Activated CD4-positive, alpha-beta T cell treated with anti-CD3 and anti-CD28 coated beads, Interleukin-2, Interleukin-4, amounts not matched to agents 100 ng/mL and 50 ng/mL, durations not matched to agents 16 hours and 8 hours (primary cell): ENCODE data around the gene CAMTA1.

Experiments used
- DNase-seq: peaks from one replicate; pipeline ENCODE4 v3.0.0-alpha.2; 2020; ENCODE audit warnings: low spot score

The CAMTA1 gene

GRCh38 chr1:7455796-7456721 is 670.8 kb downstream of the CAMTA1 start:
- no peak for DNase-seq

GRCh38 chr1:7456722-7457082 is 671.4 kb downstream of the CAMTA1 start:
- no peak for DNase-seq

- DNase-seq: no peak
Measured at GRCh38 chr1:7457811-7458210, 672.6 kb downstream of the CAMTA1 start.

- no peak for DNase-seq
Measured at GRCh38 chr1:7458946-7459345, 673.7 kb downstream of the CAMTA1 start.

- no peak for DNase-seq
Measured at GRCh38 chr1:7459914-7460313, 674.7 kb downstream of the CAMTA1 start.

GRCh38 chr1:7460807-7461206 is 675.6 kb downstream of the CAMTA1 start:
- DNase-seq: no peak

GRCh38 chr1:7462617-7463016 is 677.4 kb downstream of the CAMTA1 start:
- DNase-seq: no peak

- no peak for DNase-seq
Measured at GRCh38 chr1:7463526-7463925, 678.3 kb downstream of the CAMTA1 start.

GRCh38 chr1:7464736-7465135 is 679.5 kb downstream of the CAMTA1 start:
- DNase-seq: no peak

- DNase-seq: no peak
Measured at GRCh38 chr1:7467476-7468175, 682.4 kb downstream of the CAMTA1 start.

GRCh38 chr1:7468248-7468647 is 683.0 kb downstream of the CAMTA1 start:
- no peak for DNase-seq

GRCh38 chr1:7469255-7469938 is 684.1 kb downstream of the CAMTA1 start:
- no peak for DNase-seq

- DNase-seq: peak; percentile 50
Measured at GRCh38 chr1:7470904-7471638, 685.8 kb downstream of the CAMTA1 start.

GRCh38 chr1:7471836-7472235 is 686.6 kb downstream of the CAMTA1 start:
- DNase-seq: no peak

- DNase-seq: no peak
Measured at GRCh38 chr1:7473223-7474142, 688.2 kb downstream of the CAMTA1 start.

- no peak for DNase-seq
Measured at GRCh38 chr1:7474143-7474490, 688.9 kb downstream of the CAMTA1 start.

GRCh38 chr1:7474786-7475502 is 689.7 kb downstream of the CAMTA1 start:
- DNase-seq: no peak

- DNase-seq: no peak
Measured at GRCh38 chr1:7475691-7476090, 690.4 kb downstream of the CAMTA1 start.

GRCh38 chr1:7476402-7476801 is 691.1 kb downstream of the CAMTA1 start:
- no peak for DNase-seq

- no peak for DNase-seq
Measured at GRCh38 chr1:7476861-7477547, 691.8 kb downstream of the CAMTA1 start.
